ENCODE results near the gene SLC8A1. TPM values are rescaled to one million over a fixed set of nuclear protein-coding genes. Genes with fewer than 3 reads are reported as not detected.

SLC8A1 gene
- total RNA-seq, 1 experiment from 2014 or later = not detected

GRCh38 chr2:40489678-40489960 is 37.7 kb upstream of the SLC8A1 start:
- CTCF ChIA-PET = no interaction called here
- H3K4me1 ChIP-seq (ENCODE audit: insufficient read depth, low read length, poor library complexity, severe bottlenecking) = no peaks in the 10 kb centered on the region
- H3K9me3 ChIP-seq (ENCODE audit: low read depth, low read length, poor library complexity, severe bottlenecking) = no peaks in the 10 kb centered on the region
- intact Hi-C loops (cut with micrococcal nuclease; ENCODE audit: unreplicated experiment) = no loop called here
- no peaks in the 10 kb centered on the region for H3K36me3 ChIP-seq (ENCODE audit: insufficient read depth, low read length, poor library complexity, severe bottlenecking)
- H3K4me3 ChIP-seq (ENCODE audit: low read depth, low read length, poor library complexity, severe bottlenecking) = peak overlapping the region; percentile 25
- DNase-seq (ENCODE audit: low spot score) = no peak
- H3K27ac ChIP-seq (ENCODE audit: low read depth, low read length, poor library complexity, severe bottlenecking) = no peak overlapping the region
- POLR2A ChIA-PET (ENCODE audit: low non-redundant PET) = no interaction called here
- peaks cover 8% of the 10 kb centered on the region for H3K27me3 ChIP-seq (replicated peaks; ENCODE audit: insufficient read depth, low read depth, low read length, poor library complexity)
- no peak for TF ChIP-seq EZH2 (IDR thresholded peaks at IDR 0.05; ENCODE audit: borderline replicate concordance, low read depth, low read length, poor library complexity, severe bottlenecking)
- TF ChIP-seq CTCF (conservative IDR thresholded peaks at IDR 0.05; ENCODE audit: low read depth, low read length) = no peak
- BruUV-seq (replicated peaks) = no TSS peak

GRCh38 chr2:40488927-40489677 is 37.2 kb upstream of the SLC8A1 start:
- intact Hi-C loops (cut with micrococcal nuclease; ENCODE audit: unreplicated experiment) = no loop called here
- DNase-seq (ENCODE audit: low spot score) = no peak

GRCh38 chr2:40488101-40488601 is 36.3 kb upstream of the SLC8A1 start:
- DNase-seq (ENCODE audit: low spot score) = peak; percentile 27
- Histone ChIP-seq H3K4me3 (ENCODE audit: low read depth, low read length, poor library complexity, severe bottlenecking) (no peak overlapping the region), H3K27me3 (replicated peaks; ENCODE audit: insufficient read depth, low read depth, low read length, poor library complexity) (peaks cover 8% of the 10 kb centered on the region), H3K36me3 (ENCODE audit: insufficient read depth, low read length, poor library complexity, severe bottlenecking) (no peaks in the 10 kb centered on the region), H3K9me3 (ENCODE audit: low read depth, low read length, poor library complexity, severe bottlenecking) (no peaks in the 10 kb centered on the region), H3K27ac (ENCODE audit: low read depth, low read length, poor library complexity, severe bottlenecking) (no peak overlapping the region), H3K4me1 (ENCODE audit: insufficient read depth, low read length, poor library complexity, severe bottlenecking) (no peaks in the 10 kb centered on the region)
- intact Hi-C loops (cut with micrococcal nuclease; ENCODE audit: unreplicated experiment) = no loop called here
- no peak for TF ChIP-seq EZH2 (IDR thresholded peaks at IDR 0.05; ENCODE audit: borderline replicate concordance, low read depth, low read length, poor library complexity, severe bottlenecking)
- peak; percentile 43 for TF ChIP-seq CTCF (conservative IDR thresholded peaks at IDR 0.05; ENCODE audit: low read depth, low read length)
- no TSS peak for BruUV-seq (replicated peaks)
- ChIA-PET POLR2A (ENCODE audit: low non-redundant PET) (no interaction called here), CTCF (interaction anchor here (0.6 to 0.7 kb wide), 4 partner anchors 66 to 464 kb away, joined by 3 to 4 read pairs (median 3); no protein-coding TSS in a partner anchor)

More at GRCh38 chr2:40488927-40489677, 37.2 kb upstream of the SLC8A1 start:
- no peak overlapping the region for H3K27ac ChIP-seq (ENCODE audit: low read depth, low read length, poor library complexity, severe bottlenecking)
- peaks cover 8% of the 10 kb centered on the region for H3K27me3 ChIP-seq (replicated peaks; ENCODE audit: insufficient read depth, low read depth, low read length, poor library complexity)
- CTCF ChIA-PET = no interaction called here
- H3K9me3 ChIP-seq (ENCODE audit: low read depth, low read length, poor library complexity, severe bottlenecking) = no peaks in the 10 kb centered on the region
- H3K4me1 ChIP-seq (ENCODE audit: insufficient read depth, low read length, poor library complexity, severe bottlenecking) = no peaks in the 10 kb centered on the region
- TF ChIP-seq EZH2 (IDR thresholded peaks at IDR 0.05; ENCODE audit: borderline replicate concordance, low read depth, low read length, poor library complexity, severe bottlenecking) = no peak
- no peak for TF ChIP-seq CTCF (conservative IDR thresholded peaks at IDR 0.05; ENCODE audit: low read depth, low read length)
- POLR2A ChIA-PET (ENCODE audit: low non-redundant PET) = no interaction called here
- H3K4me3 ChIP-seq (ENCODE audit: low read depth, low read length, poor library complexity, severe bottlenecking) = peak overlapping the region; percentile 25
- BruUV-seq (replicated peaks) = no TSS peak
- H3K36me3 ChIP-seq (ENCODE audit: insufficient read depth, low read length, poor library complexity, severe bottlenecking) = no peaks in the 10 kb centered on the region
